ENCODE results near the gene MBD2. TPM values are rescaled to one million over a fixed set of nuclear protein-coding genes. Genes with fewer than 3 reads are reported as not detected.
"Not testable (repeated sequence)": the region's sequence is repeated elsewhere in the genome, so short reads cannot be mapped to it uniquely, and the experiment has no call there.

MBD2 gene
- total and polyA plus RNA-seq, 2 experiments from 2014 or later, result 14.4 to 56.8 TPM

DNA sequence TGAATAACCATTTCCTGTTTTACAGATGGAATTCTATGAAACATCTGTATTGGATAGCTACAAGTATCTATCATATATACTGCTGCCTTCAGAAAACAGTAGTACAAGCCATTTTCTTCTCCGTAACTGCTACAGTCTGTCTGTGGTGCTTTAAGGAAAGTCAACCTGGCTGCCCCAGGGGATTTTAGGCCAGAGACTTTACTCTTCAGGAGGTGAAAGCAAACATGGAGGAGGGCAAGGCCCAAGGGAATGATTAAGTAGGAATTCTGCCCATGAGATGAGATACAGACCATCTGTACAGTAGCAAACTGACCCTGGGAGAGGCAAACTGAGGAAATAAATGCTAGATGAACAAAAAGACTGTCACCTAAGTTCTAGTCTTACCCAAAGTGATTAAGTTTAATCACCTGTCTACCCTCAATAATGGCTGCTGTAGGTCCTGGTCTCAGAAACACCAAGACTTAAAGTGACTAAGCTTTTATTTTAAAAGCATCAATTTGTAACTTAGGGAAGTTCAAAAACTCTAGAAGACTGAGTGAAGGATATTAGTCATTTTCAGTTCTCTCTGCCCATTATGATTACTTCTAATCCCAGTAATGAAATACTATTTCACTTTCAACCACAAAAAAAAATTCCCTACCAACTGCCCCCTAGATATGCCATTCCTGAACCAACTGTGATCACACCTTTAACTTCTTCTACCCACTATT is 14.8 kb downstream of the MBD2 start:
- 95% methylated on average over 1 of the region's 1 CpG for WGBS (ENCODE audit: low lambda C conversion rate, missing lambda C conversion rate)
- peaks cover 97% of the 10 kb centered on the region for H3K79me2 ChIP-seq
- peaks cover 53% of the 10 kb centered on the region for H4K20me1 ChIP-seq (ENCODE audit: insufficient read depth, poor library complexity, severe bottlenecking)
- no peak overlapping the region for H3K27ac ChIP-seq
- DNase-seq (ENCODE audit: low spot score), result no peak
- no peaks in the 10 kb centered on the region for H3K36me3 ChIP-seq (replicated peaks; ENCODE audit: insufficient read depth, low read depth)
- H3K9me2 ChIP-seq (replicated peaks; ENCODE audit: insufficient read depth), result no peaks in the 10 kb centered on the region
- H3K4me1 ChIP-seq (ENCODE audit: insufficient read depth), result peaks cover 22% of the 10 kb centered on the region
- H3K9me3 ChIP-seq (ENCODE audit: low read depth), result no peaks in the 10 kb centered on the region
- no peaks in the 10 kb centered on the region for H3K27me3 ChIP-seq
- H2AFZ ChIP-seq, result no peak overlapping the region
- H3K4me2 ChIP-seq, result no peak overlapping the region
- TF ChIP-seq CTCF (IDR thresholded peaks at IDR 0.05; ENCODE audit: poor library complexity) (no peak), EZH2phosphoT487 (IDR thresholded peaks at IDR 0.05; ENCODE audit: low read depth, severe bottlenecking, unreplicated experiment) (no peak), EZH2 (IDR thresholded peaks at IDR 0.05; ENCODE audit: borderline replicate concordance) (no peak)
- H3K4me3 ChIP-seq, result no peak overlapping the region

DNA sequence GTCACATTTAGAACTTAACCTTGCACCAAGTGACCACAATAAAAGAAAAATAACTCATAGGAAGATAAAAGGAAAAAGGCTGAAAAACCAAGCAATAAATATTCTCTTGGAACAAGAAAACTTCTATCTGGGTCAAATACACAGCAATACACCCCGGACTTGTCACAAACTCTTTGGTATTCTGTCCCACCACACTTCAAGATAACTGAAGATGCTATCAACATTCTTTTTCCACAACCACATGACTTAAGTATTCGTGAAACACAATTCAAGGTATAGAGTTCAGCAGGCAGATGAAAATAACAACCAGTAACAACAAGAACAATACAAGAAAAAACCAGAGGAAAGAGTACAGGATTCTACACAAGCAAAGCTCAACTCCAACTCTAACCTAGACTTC is 18.0 kb downstream of the MBD2 start:
- Histone ChIP-seq H3K4me3 (no peak overlapping the region), H3K9me3 (ENCODE audit: low read depth) (no peaks in the 10 kb centered on the region), H3K79me2 (peaks cover 90% of the 10 kb centered on the region), H3K4me2 (no peak overlapping the region), H3K36me3 (replicated peaks; ENCODE audit: insufficient read depth, low read depth) (no peaks in the 10 kb centered on the region), H3K27me3 (no peaks in the 10 kb centered on the region), H3K27ac (peak overlapping the region; percentile 15), H4K20me1 (ENCODE audit: insufficient read depth, poor library complexity, severe bottlenecking) (peaks cover 33% of the 10 kb centered on the region), H2AFZ (no peak overlapping the region), H3K4me1 (ENCODE audit: insufficient read depth) (peaks cover 22% of the 10 kb centered on the region), H3K9me2 (replicated peaks; ENCODE audit: insufficient read depth) (no peaks in the 10 kb centered on the region)
- TF ChIP-seq CTCF (IDR thresholded peaks at IDR 0.05; ENCODE audit: poor library complexity) (no peak), EZH2 (IDR thresholded peaks at IDR 0.05; ENCODE audit: borderline replicate concordance) (no peak), EZH2phosphoT487 (IDR thresholded peaks at IDR 0.05; ENCODE audit: low read depth, severe bottlenecking, unreplicated experiment) (no peak)
- WGBS (ENCODE audit: low lambda C conversion rate, missing lambda C conversion rate), result 46% methylated on average over 2 of the region's 2 CpGs
- DNase-seq (ENCODE audit: low spot score), result no peak

GRCh38 chr18:54205959-54206358 is 18.5 kb downstream of the MBD2 start:
- peaks cover 22% of the 10 kb centered on the region for H3K4me1 ChIP-seq (ENCODE audit: insufficient read depth)
- peaks cover 90% of the 10 kb centered on the region for H3K79me2 ChIP-seq
- no peak overlapping the region for H3K4me3 ChIP-seq
- peaks cover 32% of the 10 kb centered on the region for H4K20me1 ChIP-seq (ENCODE audit: insufficient read depth, poor library complexity, severe bottlenecking)
- H2AFZ ChIP-seq, result no peak overlapping the region
- H3K4me2 ChIP-seq, result no peak overlapping the region
- H3K27me3 ChIP-seq, result no peaks in the 10 kb centered on the region
- peak overlapping the region; percentile 15 for H3K27ac ChIP-seq
- H3K9me2 ChIP-seq (replicated peaks; ENCODE audit: insufficient read depth), result no peaks in the 10 kb centered on the region
- WGBS (ENCODE audit: low lambda C conversion rate, missing lambda C conversion rate), result 53% methylated on average over 1 of the region's 1 CpG
- TF ChIP-seq EZH2phosphoT487 (IDR thresholded peaks at IDR 0.05; ENCODE audit: low read depth, severe bottlenecking, unreplicated experiment), result no peak
- no peak for TF ChIP-seq CTCF (IDR thresholded peaks at IDR 0.05; ENCODE audit: poor library complexity)
- no peak for TF ChIP-seq EZH2 (IDR thresholded peaks at IDR 0.05; ENCODE audit: borderline replicate concordance)
- no peaks in the 10 kb centered on the region for H3K9me3 ChIP-seq (ENCODE audit: low read depth)
- no peaks in the 10 kb centered on the region for H3K36me3 ChIP-seq (replicated peaks; ENCODE audit: insufficient read depth, low read depth)
- DNase-seq (ENCODE audit: low spot score), result no peak

DNA sequence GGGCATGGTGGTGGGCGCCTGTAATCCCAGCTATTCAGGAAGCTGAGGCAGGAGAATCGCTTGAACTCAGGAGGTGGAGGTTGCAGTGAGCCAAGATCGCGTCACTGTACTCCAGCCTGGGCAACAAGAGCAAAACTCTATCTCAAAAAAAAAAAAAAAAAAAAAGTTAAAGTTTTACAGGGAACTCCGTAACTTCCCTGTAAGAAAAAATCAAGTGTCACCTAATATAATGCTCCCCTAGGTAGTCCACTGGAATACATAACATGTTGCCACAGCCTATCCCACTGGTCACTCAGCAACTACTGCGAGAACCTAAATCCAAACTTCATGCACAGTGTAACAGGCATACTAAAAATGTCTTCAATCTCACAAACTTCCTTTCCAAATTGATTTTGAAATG is 19.0 kb downstream of the MBD2 start:
- H2AFZ ChIP-seq; DNase-seq (ENCODE audit: low spot score); H3K4me2 ChIP-seq; H3K9me2 ChIP-seq (replicated peaks; ENCODE audit: insufficient read depth); H3K36me3 ChIP-seq (replicated peaks; ENCODE audit: insufficient read depth, low read depth); H3K4me3 ChIP-seq; H3K9me3 ChIP-seq (ENCODE audit: low read depth); H3K27ac ChIP-seq; H3K27me3 ChIP-seq: not testable (repeated sequence)
- 89% methylated on average over 6 of the region's 6 CpGs for WGBS (ENCODE audit: low lambda C conversion rate, missing lambda C conversion rate)
- Histone ChIP-seq H3K79me2 (peaks cover 89% of the 10 kb centered on the region), H3K4me1 (ENCODE audit: insufficient read depth) (peaks cover 22% of the 10 kb centered on the region), H4K20me1 (ENCODE audit: insufficient read depth, poor library complexity, severe bottlenecking) (peaks cover 32% of the 10 kb centered on the region)

All from hepatocyte (in vitro differentiated cells).